H1 (cell line): ENCODE results near the gene CDC7. TPM values are rescaled to one million over a fixed set of nuclear protein-coding genes. Genes with fewer than 3 reads are reported as not detected.

ENCODE experiments used
- RAD21 ChIP-seq, 2 experiments: IDR thresholded peaks in 1 of 2; conservative IDR thresholded peaks in 1 of 2; 2 replicates each; pipeline ENCODE4 v1.6.1; 2011; ENCODE audit warnings: low read depth in 2 of 2, low read length in 2 of 2, improper control_type of control experiment in 1 of 2, inconsistent platforms in 1 of 2, mild to moderate bottlenecking in 1 of 2, moderate library complexity in 1 of 2
- polyA plus RNA-seq, 7 experiments: library from polyadenylated mRNA; depleted of rRNA in 3 of 7; stranded (reverse) in 5 of 7; unstranded in 2 of 7; fragments of >200 nt in 5 of 7; fragments of 200-250 nt in 2 of 7; gene quantifications; 1 replicate in 5 of 7; 2 replicates in 1 of 7; 4 replicates in 1 of 7; pipeline versions ENCODE4 v1.2.1 to v1.2.3, GENCODE V29; 2011 to 2013; ENCODE audit warnings: missing spikeins in 2 of 7, mixed read lengths in 2 of 7
- total RNA-seq: library from RNA; stranded (reverse); fragmentation: NEBNext Ultra II Directional; extraction: Animal tissue kit (Norgen Biotek cat#: 25700); gene quantifications from 2 replicates; pipeline ENCODE4 v1.2.1, GENCODE V29; 2021
- TF ChIP-seq, protein P1 (sequence below): fragments of 300-600 bp; sonication (generic); IDR thresholded peaks from 2 replicates; pipeline ENCODE4 v1.7.1; 2012; ENCODE audit warnings: low read length, moderate library complexity, mild to moderate bottlenecking, inconsistent platforms; ENCODE audit not compliant: insufficient replicate concordance

The CDC7 gene
- total and polyA plus RNA-seq, 2 of the 8 experiments (the other 6 are each of a cell fraction or from before 2014, with no cell fraction given), result 12.2 to 34.4 TPM

DNA sequence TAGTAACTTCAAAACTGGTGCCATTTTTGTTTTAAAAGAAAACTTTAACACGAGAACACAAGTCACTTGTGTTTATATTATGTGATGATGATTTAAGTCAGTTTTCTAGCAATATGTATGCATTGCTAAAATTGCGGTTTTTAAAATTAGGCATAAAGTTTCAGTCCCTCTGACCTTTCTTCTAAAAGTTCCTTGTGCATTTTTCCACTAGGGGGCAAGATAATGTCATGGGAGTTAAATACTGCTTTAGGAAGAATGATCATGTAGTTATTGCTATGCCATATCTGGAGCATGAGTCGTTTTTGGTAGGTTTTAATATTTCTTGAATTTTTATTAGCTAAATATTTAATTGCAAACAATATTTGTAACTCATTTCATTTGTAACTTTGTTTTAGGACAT lies 10.7 kb downstream of the CDC7 start (continued):
- TF ChIP-seq, protein P1, sequence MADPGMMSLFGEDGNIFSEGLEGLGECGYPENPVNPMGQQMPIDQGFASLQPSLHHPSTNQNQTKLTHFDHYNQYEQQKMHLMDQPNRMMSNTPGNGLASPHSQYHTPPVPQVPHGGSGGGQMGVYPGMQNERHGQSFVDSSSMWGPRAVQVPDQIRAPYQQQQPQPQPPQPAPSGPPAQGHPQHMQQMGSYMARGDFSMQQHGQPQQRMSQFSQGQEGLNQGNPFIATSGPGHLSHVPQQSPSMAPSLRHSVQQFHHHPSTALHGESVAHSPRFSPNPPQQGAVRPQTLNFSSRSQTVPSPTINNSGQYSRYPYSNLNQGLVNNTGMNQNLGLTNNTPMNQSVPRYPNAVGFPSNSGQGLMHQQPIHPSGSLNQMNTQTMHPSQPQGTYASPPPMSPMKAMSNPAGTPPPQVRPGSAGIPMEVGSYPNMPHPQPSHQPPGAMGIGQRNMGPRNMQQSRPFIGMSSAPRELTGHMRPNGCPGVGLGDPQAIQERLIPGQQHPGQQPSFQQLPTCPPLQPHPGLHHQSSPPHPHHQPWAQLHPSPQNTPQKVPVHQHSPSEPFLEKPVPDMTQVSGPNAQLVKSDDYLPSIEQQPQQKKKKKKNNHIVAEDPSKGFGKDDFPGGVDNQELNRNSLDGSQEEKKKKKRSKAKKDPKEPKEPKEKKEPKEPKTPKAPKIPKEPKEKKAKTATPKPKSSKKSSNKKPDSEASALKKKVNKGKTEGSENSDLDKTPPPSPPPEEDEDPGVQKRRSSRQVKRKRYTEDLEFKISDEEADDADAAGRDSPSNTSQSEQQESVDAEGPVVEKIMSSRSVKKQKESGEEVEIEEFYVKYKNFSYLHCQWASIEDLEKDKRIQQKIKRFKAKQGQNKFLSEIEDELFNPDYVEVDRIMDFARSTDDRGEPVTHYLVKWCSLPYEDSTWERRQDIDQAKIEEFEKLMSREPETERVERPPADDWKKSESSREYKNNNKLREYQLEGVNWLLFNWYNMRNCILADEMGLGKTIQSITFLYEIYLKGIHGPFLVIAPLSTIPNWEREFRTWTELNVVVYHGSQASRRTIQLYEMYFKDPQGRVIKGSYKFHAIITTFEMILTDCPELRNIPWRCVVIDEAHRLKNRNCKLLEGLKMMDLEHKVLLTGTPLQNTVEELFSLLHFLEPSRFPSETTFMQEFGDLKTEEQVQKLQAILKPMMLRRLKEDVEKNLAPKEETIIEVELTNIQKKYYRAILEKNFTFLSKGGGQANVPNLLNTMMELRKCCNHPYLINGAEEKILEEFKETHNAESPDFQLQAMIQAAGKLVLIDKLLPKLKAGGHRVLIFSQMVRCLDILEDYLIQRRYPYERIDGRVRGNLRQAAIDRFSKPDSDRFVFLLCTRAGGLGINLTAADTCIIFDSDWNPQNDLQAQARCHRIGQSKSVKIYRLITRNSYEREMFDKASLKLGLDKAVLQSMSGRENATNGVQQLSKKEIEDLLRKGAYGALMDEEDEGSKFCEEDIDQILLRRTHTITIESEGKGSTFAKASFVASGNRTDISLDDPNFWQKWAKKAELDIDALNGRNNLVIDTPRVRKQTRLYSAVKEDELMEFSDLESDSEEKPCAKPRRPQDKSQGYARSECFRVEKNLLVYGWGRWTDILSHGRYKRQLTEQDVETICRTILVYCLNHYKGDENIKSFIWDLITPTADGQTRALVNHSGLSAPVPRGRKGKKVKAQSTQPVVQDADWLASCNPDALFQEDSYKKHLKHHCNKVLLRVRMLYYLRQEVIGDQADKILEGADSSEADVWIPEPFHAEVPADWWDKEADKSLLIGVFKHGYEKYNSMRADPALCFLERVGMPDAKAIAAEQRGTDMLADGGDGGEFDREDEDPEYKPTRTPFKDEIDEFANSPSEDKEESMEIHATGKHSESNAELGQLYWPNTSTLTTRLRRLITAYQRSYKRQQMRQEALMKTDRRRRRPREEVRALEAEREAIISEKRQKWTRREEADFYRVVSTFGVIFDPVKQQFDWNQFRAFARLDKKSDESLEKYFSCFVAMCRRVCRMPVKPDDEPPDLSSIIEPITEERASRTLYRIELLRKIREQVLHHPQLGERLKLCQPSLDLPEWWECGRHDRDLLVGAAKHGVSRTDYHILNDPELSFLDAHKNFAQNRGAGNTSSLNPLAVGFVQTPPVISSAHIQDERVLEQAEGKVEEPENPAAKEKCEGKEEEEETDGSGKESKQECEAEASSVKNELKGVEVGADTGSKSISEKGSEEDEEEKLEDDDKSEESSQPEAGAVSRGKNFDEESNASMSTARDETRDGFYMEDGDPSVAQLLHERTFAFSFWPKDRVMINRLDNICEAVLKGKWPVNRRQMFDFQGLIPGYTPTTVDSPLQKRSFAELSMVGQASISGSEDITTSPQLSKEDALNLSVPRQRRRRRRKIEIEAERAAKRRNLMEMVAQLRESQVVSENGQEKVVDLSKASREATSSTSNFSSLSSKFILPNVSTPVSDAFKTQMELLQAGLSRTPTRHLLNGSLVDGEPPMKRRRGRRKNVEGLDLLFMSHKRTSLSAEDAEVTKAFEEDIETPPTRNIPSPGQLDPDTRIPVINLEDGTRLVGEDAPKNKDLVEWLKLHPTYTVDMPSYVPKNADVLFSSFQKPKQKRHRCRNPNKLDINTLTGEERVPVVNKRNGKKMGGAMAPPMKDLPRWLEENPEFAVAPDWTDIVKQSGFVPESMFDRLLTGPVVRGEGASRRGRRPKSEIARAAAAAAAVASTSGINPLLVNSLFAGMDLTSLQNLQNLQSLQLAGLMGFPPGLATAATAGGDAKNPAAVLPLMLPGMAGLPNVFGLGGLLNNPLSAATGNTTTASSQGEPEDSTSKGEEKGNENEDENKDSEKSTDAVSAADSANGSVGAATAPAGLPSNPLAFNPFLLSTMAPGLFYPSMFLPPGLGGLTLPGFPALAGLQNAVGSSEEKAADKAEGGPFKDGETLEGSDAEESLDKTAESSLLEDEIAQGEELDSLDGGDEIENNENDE, result no peak
- peak; percentile 51 to 61 for TF ChIP-seq RAD21 (IDR thresholded peaks at IDR 0.05 in 1 of 2, conservative IDR thresholded peaks at IDR 0.05 in 1 of 2; ENCODE audit: low read depth in 2 of 2, low read length in 2 of 2)
- TF ChIP-seq, all 59 proteins: peak for 2
